ENCODE measurements around the gene IL11RA.
"Not testable (repeated sequence)": the region's sequence is repeated elsewhere in the genome, so short reads cannot be mapped to it uniquely, and the experiment has no call there.

Gene IL11RA

DNA sequence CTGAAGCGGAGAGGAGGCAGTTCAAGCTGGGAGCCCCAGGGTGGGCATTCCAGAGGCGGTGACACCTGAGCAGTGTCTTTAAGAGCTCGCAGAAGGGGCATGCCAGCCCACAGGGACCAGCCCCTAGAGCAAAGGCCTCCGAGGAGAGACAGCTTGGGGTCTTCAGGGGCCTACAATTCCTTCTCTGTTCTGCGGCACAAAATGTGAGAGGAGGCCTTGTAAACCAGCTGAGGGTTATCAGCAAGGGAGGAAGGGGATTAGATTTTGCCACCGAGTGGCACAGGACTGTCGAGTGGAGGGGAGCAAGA lies 13.9 kb upstream of the IL11RA start:
- TF ChIP-seq, protein P1, sequence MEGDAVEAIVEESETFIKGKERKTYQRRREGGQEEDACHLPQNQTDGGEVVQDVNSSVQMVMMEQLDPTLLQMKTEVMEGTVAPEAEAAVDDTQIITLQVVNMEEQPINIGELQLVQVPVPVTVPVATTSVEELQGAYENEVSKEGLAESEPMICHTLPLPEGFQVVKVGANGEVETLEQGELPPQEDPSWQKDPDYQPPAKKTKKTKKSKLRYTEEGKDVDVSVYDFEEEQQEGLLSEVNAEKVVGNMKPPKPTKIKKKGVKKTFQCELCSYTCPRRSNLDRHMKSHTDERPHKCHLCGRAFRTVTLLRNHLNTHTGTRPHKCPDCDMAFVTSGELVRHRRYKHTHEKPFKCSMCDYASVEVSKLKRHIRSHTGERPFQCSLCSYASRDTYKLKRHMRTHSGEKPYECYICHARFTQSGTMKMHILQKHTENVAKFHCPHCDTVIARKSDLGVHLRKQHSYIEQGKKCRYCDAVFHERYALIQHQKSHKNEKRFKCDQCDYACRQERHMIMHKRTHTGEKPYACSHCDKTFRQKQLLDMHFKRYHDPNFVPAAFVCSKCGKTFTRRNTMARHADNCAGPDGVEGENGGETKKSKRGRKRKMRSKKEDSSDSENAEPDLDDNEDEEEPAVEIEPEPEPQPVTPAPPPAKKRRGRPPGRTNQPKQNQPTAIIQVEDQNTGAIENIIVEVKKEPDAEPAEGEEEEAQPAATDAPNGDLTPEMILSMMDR (IDR thresholded peaks at IDR 0.05; ENCODE audit: extremely low read depth, missing control alignments): no peak
- DNase-seq (ENCODE audit: low spot score): no peak

DNA sequence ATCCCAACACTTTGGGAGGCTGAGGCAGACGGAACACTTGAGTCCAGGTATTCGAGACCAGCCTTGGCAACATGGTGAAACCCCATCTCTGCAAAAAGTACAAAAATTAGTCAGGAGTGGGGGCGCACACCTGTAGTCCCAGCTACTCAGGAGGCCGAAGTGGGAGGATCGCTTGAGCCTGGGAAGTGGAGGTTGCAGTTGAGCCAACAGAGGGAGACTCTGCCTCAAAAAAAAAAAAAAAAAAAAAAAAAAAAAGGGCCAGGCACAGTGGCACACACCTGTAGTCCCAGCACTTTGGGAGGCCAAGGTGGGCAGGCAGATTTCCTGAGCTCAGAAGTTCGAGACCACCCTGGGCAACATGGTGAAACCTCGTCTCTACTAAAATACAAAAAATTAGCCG lies 12.7 kb upstream of the IL11RA start:
- not testable (repeated sequence) for DNase-seq (ENCODE audit: low spot score)

DNA sequence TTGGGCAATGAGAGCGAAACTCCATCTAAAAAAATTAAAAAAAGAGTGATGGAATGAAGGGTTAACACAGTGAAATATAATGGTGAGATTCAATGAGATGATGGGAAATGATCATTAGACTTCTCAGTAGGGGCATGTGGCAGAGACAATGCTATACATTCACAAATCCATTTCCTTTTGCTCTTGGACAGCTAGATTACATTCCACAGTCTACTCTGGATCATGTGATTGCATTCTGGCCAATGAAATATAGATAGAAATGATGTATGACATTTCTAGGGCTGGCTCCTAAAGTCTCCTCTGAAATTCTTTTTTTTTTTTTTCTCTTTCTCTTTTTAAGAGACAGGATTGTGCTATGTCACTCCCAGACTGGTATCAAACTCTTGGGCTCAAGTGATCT lies 9.3 kb upstream of the IL11RA start:
- no peak for DNase-seq (ENCODE audit: low spot score)
- TF ChIP-seq, protein P1 (IDR thresholded peaks at IDR 0.05; ENCODE audit: extremely low read depth, missing control alignments): no peak

DNA sequence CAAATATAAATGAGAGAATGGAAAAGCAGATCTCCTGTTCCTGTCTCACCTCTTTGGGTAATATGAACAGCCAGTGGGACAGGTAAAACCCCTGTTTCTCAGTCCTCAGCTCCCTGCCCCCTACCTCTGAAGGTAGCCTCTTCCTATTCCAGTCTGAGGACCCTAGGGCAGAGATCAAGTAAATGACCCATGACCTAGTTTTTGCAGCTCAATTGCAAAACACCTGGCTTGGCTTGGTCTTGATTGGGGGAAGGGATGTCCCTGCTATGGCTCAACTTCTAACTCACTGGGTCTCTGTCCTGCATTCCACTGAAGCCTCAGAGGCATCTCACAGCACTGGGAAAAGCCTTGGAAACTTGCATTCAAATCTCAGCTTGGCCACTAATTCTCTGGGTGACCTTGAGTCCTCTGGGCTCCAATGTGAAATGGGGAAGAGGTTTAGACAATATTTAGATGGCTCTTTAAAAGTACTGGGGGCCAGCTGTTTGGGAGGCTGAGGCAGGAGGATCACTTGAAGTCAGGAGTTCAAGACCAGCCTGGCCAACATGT lies 7.1 kb upstream of the IL11RA start:
- DNase-seq (ENCODE audit: low spot score): no peak
- TF ChIP-seq, protein P1 (IDR thresholded peaks at IDR 0.05; ENCODE audit: extremely low read depth, missing control alignments): no peak

DNA sequence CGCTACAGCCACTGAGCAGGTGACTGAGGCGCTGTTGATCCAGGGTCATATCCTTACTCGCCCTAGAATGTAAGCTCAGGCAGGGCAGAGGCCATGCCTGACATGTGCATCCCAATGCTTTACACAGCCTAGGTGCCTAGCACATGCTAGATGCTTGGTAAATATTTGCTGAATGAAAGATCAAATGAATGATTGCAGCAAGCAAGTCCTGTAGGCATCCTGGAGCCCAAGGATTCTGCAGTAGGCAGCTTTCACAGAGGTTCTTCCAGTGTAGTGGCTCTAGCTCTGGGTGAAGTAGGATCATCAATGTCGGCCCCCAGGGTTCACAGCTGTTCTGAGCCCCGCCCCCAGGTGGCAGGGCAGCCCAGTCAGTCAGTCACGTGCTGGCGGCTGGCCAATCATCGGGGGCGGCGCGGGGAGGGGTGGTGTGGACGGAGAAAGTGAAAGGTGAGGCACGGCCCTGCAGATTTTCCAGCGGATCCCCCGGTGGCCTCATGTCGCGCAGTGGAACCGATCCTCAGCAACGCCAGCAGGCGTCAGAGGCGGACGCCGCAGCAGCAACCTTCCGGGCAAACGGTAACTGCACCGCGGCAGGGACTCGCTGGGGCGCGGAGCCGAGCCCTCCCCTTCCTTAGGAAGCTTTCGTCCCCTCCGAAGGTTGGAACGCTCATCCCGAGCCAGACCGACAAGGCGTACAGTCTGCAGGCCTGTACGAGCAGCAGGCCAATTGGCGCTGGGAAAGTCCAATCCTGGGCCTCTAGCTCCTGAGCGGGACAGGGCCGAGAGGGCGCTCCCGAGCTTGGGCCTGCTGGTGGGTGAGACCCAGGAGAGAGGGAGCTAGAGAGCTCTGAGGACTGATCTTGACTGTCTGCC lies 5.5 kb upstream of the IL11RA start, which contains the start of gene GALT:
Gene GALT (plus strand): TSS at position 465 of the 873 bp plus-strand sequence. CDS start 30 bp downstream, at position 495.
- TF ChIP-seq, protein P1 (IDR thresholded peaks at IDR 0.05; ENCODE audit: extremely low read depth, missing control alignments): peak; percentile 42
- DNase-seq (ENCODE audit: low spot score): peak; percentile 97

DNA sequence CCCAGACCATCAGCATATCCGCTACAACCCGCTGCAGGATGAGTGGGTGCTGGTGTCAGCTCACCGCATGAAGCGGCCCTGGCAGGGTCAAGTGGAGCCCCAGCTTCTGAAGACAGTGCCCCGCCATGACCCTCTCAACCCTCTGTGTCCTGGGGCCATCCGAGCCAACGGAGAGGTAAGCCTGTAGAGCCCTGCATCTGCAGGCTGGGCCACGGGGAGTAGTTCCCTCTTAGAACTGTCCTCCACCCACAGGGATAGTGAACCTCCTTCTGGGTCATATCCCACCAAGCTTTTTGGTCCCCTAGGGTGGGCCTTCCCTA lies 4.9 kb upstream of the IL11RA start:
- no peak for DNase-seq (ENCODE audit: low spot score)
- TF ChIP-seq, protein P1 (IDR thresholded peaks at IDR 0.05; ENCODE audit: extremely low read depth, missing control alignments): no peak

DNA sequence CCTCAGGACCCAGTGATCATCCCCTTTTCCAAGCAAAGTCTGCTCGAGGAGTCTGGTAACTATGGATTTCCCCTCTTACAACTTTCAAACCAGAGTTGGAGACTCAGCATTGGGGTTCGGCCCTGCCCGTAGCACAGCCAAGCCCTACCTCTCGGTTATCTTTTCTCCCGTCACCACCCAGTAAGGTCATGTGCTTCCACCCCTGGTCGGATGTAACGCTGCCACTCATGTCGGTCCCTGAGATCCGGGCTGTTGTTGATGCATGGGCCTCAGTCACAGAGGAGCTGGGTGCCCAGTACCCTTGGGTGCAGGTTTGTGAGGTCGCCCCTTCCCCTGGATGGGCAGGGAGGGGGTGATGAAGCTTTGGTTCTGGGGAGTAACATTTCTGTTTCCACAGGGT lies 4.3 kb upstream of the IL11RA start:
- TF ChIP-seq, protein P1 (IDR thresholded peaks at IDR 0.05; ENCODE audit: extremely low read depth, missing control alignments): no peak
- no peak for DNase-seq (ENCODE audit: low spot score)

DNA sequence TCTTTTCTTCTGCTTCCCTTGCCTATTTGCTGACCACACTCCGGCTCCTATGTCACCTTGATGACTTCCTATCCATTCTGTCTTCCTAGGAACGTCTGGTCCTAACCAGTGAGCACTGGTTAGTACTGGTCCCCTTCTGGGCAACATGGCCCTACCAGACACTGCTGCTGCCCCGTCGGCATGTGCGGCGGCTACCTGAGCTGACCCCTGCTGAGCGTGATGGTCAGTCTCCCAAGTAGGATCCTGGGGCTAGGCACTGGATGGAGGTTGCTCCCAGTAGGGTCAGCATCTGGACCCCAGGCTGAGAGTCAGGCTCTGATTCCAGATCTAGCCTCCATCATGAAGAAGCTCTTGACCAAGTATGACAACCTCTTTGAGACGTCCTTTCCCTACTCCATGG lies 3.3 kb upstream of the IL11RA start:
- TF ChIP-seq, protein P1 (IDR thresholded peaks at IDR 0.05; ENCODE audit: extremely low read depth, missing control alignments): no peak
- DNase-seq (ENCODE audit: low spot score): no peak
